ENCODE results near the gene RGS14.
"Not testable (repeated sequence)": the region's sequence is repeated elsewhere in the genome, so short reads cannot be mapped to it uniquely, and the experiment has no call there.

RGS14 gene

DNA sequence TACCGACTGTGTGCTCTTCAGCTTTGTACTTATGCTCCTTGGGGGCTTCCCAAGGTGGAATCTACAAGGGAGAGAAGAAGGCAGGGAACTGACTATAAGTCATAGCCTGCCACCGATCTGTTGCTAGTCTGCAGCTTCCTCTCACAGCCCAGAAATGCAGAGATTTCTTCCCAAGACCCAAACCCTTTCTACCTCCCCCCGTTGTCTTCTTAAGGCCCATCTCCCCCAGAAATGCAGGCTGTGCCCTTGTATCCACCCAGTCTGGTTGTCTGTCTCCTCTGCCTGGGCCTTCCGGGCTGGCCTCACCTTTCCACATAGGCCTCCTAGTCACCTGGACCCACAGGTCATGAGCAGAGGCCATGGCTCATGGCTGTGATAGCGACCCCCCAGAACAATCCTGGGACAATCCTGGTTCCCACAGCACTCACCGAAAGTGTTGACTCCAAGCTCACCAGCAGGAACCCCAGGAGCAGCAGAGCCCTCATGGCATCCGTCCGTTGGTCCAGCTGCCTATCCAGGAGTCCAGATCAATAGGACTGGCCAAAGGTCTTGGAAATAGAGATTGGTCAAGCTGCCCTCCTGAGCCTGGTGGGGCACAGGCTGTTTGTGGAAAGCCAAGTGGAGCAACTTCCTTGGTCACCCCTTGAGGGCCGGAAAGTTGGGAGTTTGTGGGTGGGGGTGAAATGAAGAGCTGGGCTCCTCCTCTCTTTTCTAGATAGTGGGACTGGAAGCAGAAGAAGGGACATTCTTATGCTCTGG is 51.5 kb downstream of the RGS14 start, which contains the start of gene F12:
TSS of gene F12 (minus strand) at position 522 of the 759 bp plus-strand sequence. CDS start at position 485, 37 bp downstream.
- DNase-seq: no peak

GRCh38 chr5:177410575-177410974 is 52.9 kb downstream of the RGS14 start:
- no peak for DNase-seq

GRCh38 chr5:177412603-177413233 is 55.0 kb downstream of the RGS14 start:
- no peak for DNase-seq

DNA sequence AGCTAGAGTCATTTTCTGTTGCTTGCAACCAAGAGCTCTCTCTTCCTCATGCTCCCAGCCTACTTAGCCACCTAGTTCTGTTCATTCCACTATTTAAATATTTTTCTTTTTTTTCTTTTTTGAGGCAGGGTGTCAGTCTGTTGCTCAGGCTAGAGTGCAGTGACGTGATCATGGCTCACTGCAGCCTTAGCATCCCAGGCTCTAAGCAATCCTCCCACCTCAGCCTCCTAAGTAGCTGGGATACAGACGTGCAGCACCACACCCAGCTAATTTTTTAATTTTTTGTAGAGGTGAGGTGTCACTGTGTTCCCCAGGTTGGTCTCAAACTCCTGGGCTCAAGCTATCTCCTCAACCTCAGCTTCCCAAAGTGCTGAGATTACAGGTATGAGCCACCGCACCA is 56.8 kb downstream of the RGS14 start:
- no peak for DNase-seq

DNA sequence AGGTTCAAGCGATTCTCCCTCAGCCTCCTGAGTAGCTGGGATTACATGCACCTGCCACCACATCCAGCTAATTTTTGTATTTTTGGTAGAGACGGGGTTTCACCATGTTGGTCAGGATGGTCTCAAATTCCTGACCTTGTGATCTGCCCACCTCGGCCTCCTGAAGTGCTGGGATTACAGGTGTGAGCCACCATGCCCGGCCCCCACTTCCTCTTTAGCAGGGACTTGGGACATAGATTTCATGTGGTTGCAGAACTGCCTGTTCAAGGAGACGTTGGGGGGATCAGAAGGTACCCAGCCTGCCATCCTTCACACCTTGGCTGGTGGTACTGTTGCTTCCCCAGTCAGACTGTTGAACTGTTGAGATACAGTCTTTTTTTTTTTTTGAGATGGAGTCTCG is 59.4 kb downstream of the RGS14 start:
- DNase-seq: not testable (repeated sequence)

- no peak for DNase-seq
Measured at GRCh38 chr5:177419046-177419445, 61.3 kb downstream of the RGS14 start.

- not testable (repeated sequence) for DNase-seq
Measured at GRCh38 chr5:177420472-177420871, 62.7 kb downstream of the RGS14 start.

GRCh38 chr5:177421062-177421798 is 63.5 kb downstream of the RGS14 start:
- no peak for DNase-seq

Data from OCI-M1 (cell line).